Osteoblast (primary cell): ENCODE results near the gene NAV2. TPM values are rescaled to one million over a fixed set of nuclear protein-coding genes. Genes with fewer than 3 reads are reported as not detected.

Source experiments
- DNase-seq: peaks from one replicate; pipeline ENCODE4 v3.0.0; 2011; ENCODE audit warnings: low spot score, mixed read lengths; ENCODE audit not compliant: insufficient read length; ENCODE audit errors: missing footprints
- H2AFZ ChIP-seq: 2 replicates; pipeline ENCODE4 v1.6.0; 2011; ENCODE audit warnings: mild to moderate bottlenecking, low read length
- H3K27ac ChIP-seq: 2 replicates; pipeline ENCODE4 v1.5.1; 2011; ENCODE audit warnings: mild to moderate bottlenecking, low read depth, low read length, moderate library complexity
- H3K27me3 ChIP-seq: 2 replicates; pipeline ENCODE4 v1.6.0; 2012; ENCODE audit warnings: mild to moderate bottlenecking, control low read depth, inconsistent platforms, low read length, moderate library complexity; ENCODE audit not compliant: insufficient read depth
- H3K36me3 ChIP-seq: 2 replicates; pipeline ENCODE4 v1.5.1; 2011; ENCODE audit warnings: mild to moderate bottlenecking, low read length, control low read depth, moderate library complexity; ENCODE audit not compliant: insufficient read depth
- H3K4me1 ChIP-seq: 2 replicates; pipeline ENCODE4 v1.5.1; 2011; ENCODE audit warnings: mild to moderate bottlenecking, low read length, control low read depth, moderate library complexity; ENCODE audit not compliant: insufficient read depth
- H3K4me2 ChIP-seq: 2 replicates; pipeline ENCODE4 v1.6.0; 2011; ENCODE audit warnings: mild to moderate bottlenecking, low read length; ENCODE audit not compliant: insufficient read depth
- H3K4me3 ChIP-seq: fragments of 200-600 bp; sonication (generic); 3 replicates; pipeline ENCODE4 v1.5.1; 2012; ENCODE audit warnings: mild to moderate bottlenecking, low read length, inconsistent platforms; ENCODE audit not compliant: insufficient read depth
- H3K79me2 ChIP-seq: 2 replicates; pipeline ENCODE4 v1.6.0; 2012; ENCODE audit warnings: mild to moderate bottlenecking, low read length, control low read depth, inconsistent platforms; ENCODE audit not compliant: insufficient read depth
- H3K9me3 ChIP-seq: 2 replicates; pipeline ENCODE4 v1.5.1; 2011; ENCODE audit warnings: low read depth, low read length, control low read depth
- H4K20me1 ChIP-seq: 2 replicates; pipeline ENCODE4 v1.6.0; 2012; ENCODE audit warnings: mild to moderate bottlenecking, low read length, control low read depth; ENCODE audit not compliant: insufficient read depth
- CTCF ChIP-seq: IDR thresholded peaks from 2 replicates; pipeline ENCODE4 v1.5.1; 2011; ENCODE audit warnings: mild to moderate bottlenecking, low read depth, low read length, moderate library complexity; ENCODE audit errors: extremely low read depth
- total RNA-seq: library from RNA; depleted of rRNA; stranded (reverse); fragments of >200 nt; gene quantifications from 2 replicates; pipeline ENCODE4 v1.2.3, GENCODE V29; 2012

The NAV2 gene
- total RNA-seq, 1 donor: 8.7 TPM

GRCh38 chr11:20032127-20032526, 319.5 kb downstream of the NAV2 start:
- no peak for DNase-seq
- no peak overlapping the region for H3K4me3 ChIP-seq
- no peak overlapping the region for H2AFZ ChIP-seq
- peaks cover 50% of the 10 kb centered on the region for H3K79me2 ChIP-seq
- H4K20me1 ChIP-seq: no peaks in the 10 kb centered on the region
- H3K27ac ChIP-seq: peak overlapping the region; percentile 79
- no peak for TF ChIP-seq CTCF
- H3K9me3 ChIP-seq: no peaks in the 10 kb centered on the region
- H3K27me3 ChIP-seq: no peaks in the 10 kb centered on the region
- peaks cover 32% of the 10 kb centered on the region for H3K4me1 ChIP-seq
- H3K4me2 ChIP-seq: peak overlapping the region; percentile 57
- H3K36me3 ChIP-seq: no peaks in the 10 kb centered on the region

GRCh38 chr11:20032577-20033260, 320.1 kb downstream of the NAV2 start:
- no peak for DNase-seq
- Histone ChIP-seq H3K4me3 (no peak overlapping the region), H3K4me2 (no peak overlapping the region), H4K20me1 (no peaks in the 10 kb centered on the region), H3K36me3 (no peaks in the 10 kb centered on the region), H3K27me3 (no peaks in the 10 kb centered on the region), H3K79me2 (peaks cover 46% of the 10 kb centered on the region), H2AFZ (no peak overlapping the region), H3K27ac (no peak overlapping the region), H3K9me3 (no peaks in the 10 kb centered on the region), H3K4me1 (peaks cover 32% of the 10 kb centered on the region)
- no peak for TF ChIP-seq CTCF

- Histone ChIP-seq H3K27ac (no peak overlapping the region), H3K79me2 (peaks cover 37% of the 10 kb centered on the region), H3K9me3 (no peaks in the 10 kb centered on the region), H3K27me3 (no peaks in the 10 kb centered on the region), H3K4me1 (peaks cover 32% of the 10 kb centered on the region), H2AFZ (no peak overlapping the region), H4K20me1 (no peaks in the 10 kb centered on the region), H3K4me3 (no peak overlapping the region), H3K4me2 (no peak overlapping the region), H3K36me3 (peaks cover 10% of the 10 kb centered on the region)
- TF ChIP-seq CTCF: no peak
- DNase-seq: no peak
Measured at GRCh38 chr11:20033806-20034205, 321.2 kb downstream of the NAV2 start.

GRCh38 chr11:20034941-20035340, 322.3 kb downstream of the NAV2 start:
- Histone ChIP-seq H3K27me3 (no peaks in the 10 kb centered on the region), H3K4me1 (peaks cover 32% of the 10 kb centered on the region), H2AFZ (no peak overlapping the region), H3K27ac (peak overlapping the region; percentile 84), H3K79me2 (peaks cover 26% of the 10 kb centered on the region), H3K36me3 (peaks cover 15% of the 10 kb centered on the region), H3K4me3 (no peak overlapping the region), H3K9me3 (no peaks in the 10 kb centered on the region), H3K4me2 (no peak overlapping the region), H4K20me1 (no peaks in the 10 kb centered on the region)
- DNase-seq: no peak
- TF ChIP-seq CTCF: no peak
